Heart left ventricle (tissue), 16 donors: ENCODE results near the gene LMTK3. TPM values are rescaled to one million over a fixed set of nuclear protein-coding genes. Genes with fewer than 3 reads are reported as not detected.
"Not testable (repeated sequence)": the region's sequence is repeated elsewhere in the genome, so short reads cannot be mapped to it uniquely, and the experiment has no call there.

Source experiments
- ATAC-seq, 4 donors: fragments of 200-7000 bp; cut with Tn5 transposase; one replicate each; pipeline ENCODE4 v1.9.1; 2020 to 2022; ENCODE audit warnings: moderate library complexity in 4 of 4, mild to moderate bottlenecking in 3 of 4, moderate number of reproducible peaks in 1 of 4
- DNase-seq, 5 donors: peaks; one replicate each; pipeline ENCODE4 v3.0.0-alpha.2; 2020
- H3K27ac ChIP-seq, 12 donors: fragments of 200-600 bp; sonication (generic) in 4 of 12; one replicate each; pipeline versions ENCODE4 v1.5.0 to v1.8.0; 2016 to 2022; ENCODE audit warnings: mild to moderate bottlenecking in 2 of 12
- H3K27me3 ChIP-seq, 9 donors: fragments of 200-600 bp; sonication (generic) in 2 of 9; one replicate each; pipeline versions ENCODE4 v1.5.1 to v1.8.0; 2016 to 2022; ENCODE audit warnings: mild to moderate bottlenecking in 3 of 9
- H3K36me3 ChIP-seq, 9 donors: fragments of 200-600 bp; sonication (generic) in 2 of 9; one replicate each; pipeline versions ENCODE4 v1.5.0 to v1.8.0; 2018 to 2022; ENCODE audit warnings: mild to moderate bottlenecking in 2 of 9
- H3K4me1 ChIP-seq, 12 donors: fragments of 200-600 bp; sonication (generic) in 4 of 12; one replicate each; pipeline versions ENCODE4 v1.5.0 to v1.8.0; 2016 to 2022; ENCODE audit warnings: mild to moderate bottlenecking in 3 of 12
- H3K4me3 ChIP-seq, 12 donors: fragments of 200-600 bp; sonication (generic) in 4 of 12; one replicate each; pipeline versions ENCODE4 v1.5.0 to v1.8.0; 2017 to 2022; ENCODE audit warnings: mild to moderate bottlenecking in 9 of 12, moderate library complexity in 4 of 12
- H3K9me3 ChIP-seq, 12 donors: fragments of 200-600 bp; sonication (generic) in 4 of 12; one replicate each; pipeline versions ENCODE4 v1.5.0 to v1.8.0; 2016 to 2022; ENCODE audit warnings: mild to moderate bottlenecking in 1 of 12
- POLR2A ChIP-seq, 2 donors: fragments of 450-650 bp; IDR thresholded peaks; one replicate each; pipeline ENCODE4 v1.6.1; 2017; ENCODE audit warnings: antibody characterized with exemption in 2 of 2, mild to moderate bottlenecking in 2 of 2, moderate library complexity in 2 of 2
- WGBS, 4 donors: extraction: QIAGEN DNeasy Blood & Tissue Kit in 2 of 4; methylation state at CpG; one replicate each; pipeline versions ENCODE4 v1.1.5 to v1.1.7; 2013 to 2018; 5-methylcytosine and 5-hydroxymethylcytosine counted together
- intact Hi-C, 10 donors: fragments of 100-400 bp; cut with DNase I; formaldehyde crosslinking; loops; one replicate each; pipeline versions ENCODE4 v1.11.1 to v1.14.2; 2022
- polyA plus RNA-seq, 2 donors: library from polyadenylated mRNA; stranded (reverse); fragments of 200-250 nt; gene quantifications; one replicate each; pipeline ENCODE4 v1.2.3, GENCODE V29; 2013
- total RNA-seq, 9 donors: library from RNA; depleted of rRNA in 2 of 9; stranded (reverse); fragments of >200 nt in 2 of 9; fragmentation: NEBNext Ultra II Directional in 3 of 9; extraction: Animal tissue kit (Norgen Biotek cat#: 25700) in 3 of 9; gene quantifications; one replicate each; pipeline versions ENCODE4 v1.1.0 to v1.2.4, GENCODE V29; 2016 to 2023
- TF ChIP-seq, protein P1 (sequence below), 12 donors: fragments of 200-600 bp; sonication (generic) in 4 of 12; IDR thresholded peaks; one replicate each; pipeline versions ENCODE4 v1.5.0 to v1.8.0; 2018 to 2022; ENCODE audit warnings: antibody characterized with exemption in 12 of 12, mild to moderate bottlenecking in 5 of 12
- donor health status: ischemic (EF 13 %, LVEDD 7.1; RV severe dilation, severe dysfunction).
- donor health status: healthy with polysubstance abuse.
- donor health status: DM: no; HTN: yes; CAD: no.
- donor health status: DM: no; HTN: no; CAD: no.
- donor health status: ischemic (EF 25% LVEDD 6.9; RV normal size, moderate dysfunction).
- donor health status: ischemic (EF 25% LVEDD 5.7; RV mildly dilated, moderate dysfunction).
- donor health status: healthy.
- donor health status: DM: yes; HTN: yes; CAD: no.
- donor health status: ischemic (EF 35%, LVEDD 5.7; RV mildly dilated, moderate dysfunction).
- donor health status: nonischemic (EF 11% LVEDD 7.7; RV severe dilation, severe dysfunction).
- donor health status: DM: yes; HTN: yes; CAD: no.
- donor health status: PGD.
- donor health status: ischemic (EF 29% LVEDD 5.4; RV normal size, mild dysfunction).
- donor health status: nonischemic (EF 23%, LVEDD 6.1; RV moderate dilation, normal function).

Gene LMTK3
- total and polyA plus RNA-seq, 11 donors = 0.19 to 1.9 (median 1.3) TPM

DNA sequence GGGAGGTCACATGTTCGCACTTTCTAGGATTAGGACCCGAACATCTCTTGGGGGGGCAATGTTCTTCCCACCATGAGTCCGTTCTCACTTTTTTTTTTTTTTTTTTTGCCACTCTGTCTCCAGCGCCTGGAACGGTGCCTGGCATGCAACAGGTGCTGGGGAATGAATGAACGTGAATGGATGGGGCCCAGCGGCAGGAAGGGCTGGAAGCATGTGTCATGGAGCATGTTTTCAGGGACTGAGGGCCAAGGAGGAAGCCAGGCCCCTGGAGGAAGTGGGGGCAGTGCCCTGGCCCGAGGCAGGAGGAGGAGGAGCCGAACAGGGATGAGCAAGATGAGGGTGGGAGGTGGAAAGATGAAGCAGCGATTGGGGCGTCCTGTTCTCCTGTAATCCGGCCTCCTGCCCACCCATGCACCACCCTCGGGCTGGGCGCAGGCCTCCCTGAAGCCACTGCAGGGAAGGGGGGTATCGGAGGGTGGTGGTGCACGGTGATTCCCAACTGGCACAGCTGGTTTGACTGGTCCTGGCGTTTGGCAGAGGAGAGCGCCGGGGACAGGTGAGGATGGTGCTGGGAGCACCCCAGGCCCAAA lies 31.6 kb upstream of the LMTK3 start:
- Histone ChIP-seq H3K4me1 (no peaks in the 10 kb centered on the region), H3K27ac (no peak overlapping the region), H3K9me3 (no peaks in the 10 kb centered on the region), H3K36me3 (no peaks in the 10 kb centered on the region), H3K4me3 (no peak overlapping the region), H3K27me3 (peaks cover 0 to 12% (median 0%) of the 10 kb centered on the region in 9 donors)
- 33 to 36% (median 35%) methylated on average over 17 to 19 of the region's 19 CpGs for WGBS, 4 donors
- ATAC-seq (peak in 1 of 4 donors; percentile 48), DNase-seq (peak in 1 of 5 donors; percentile 22)
- TF ChIP-seq, protein P1, sequence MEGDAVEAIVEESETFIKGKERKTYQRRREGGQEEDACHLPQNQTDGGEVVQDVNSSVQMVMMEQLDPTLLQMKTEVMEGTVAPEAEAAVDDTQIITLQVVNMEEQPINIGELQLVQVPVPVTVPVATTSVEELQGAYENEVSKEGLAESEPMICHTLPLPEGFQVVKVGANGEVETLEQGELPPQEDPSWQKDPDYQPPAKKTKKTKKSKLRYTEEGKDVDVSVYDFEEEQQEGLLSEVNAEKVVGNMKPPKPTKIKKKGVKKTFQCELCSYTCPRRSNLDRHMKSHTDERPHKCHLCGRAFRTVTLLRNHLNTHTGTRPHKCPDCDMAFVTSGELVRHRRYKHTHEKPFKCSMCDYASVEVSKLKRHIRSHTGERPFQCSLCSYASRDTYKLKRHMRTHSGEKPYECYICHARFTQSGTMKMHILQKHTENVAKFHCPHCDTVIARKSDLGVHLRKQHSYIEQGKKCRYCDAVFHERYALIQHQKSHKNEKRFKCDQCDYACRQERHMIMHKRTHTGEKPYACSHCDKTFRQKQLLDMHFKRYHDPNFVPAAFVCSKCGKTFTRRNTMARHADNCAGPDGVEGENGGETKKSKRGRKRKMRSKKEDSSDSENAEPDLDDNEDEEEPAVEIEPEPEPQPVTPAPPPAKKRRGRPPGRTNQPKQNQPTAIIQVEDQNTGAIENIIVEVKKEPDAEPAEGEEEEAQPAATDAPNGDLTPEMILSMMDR (IDR thresholded peaks at IDR 0.05) = no peak
- TF ChIP-seq POLR2A (IDR thresholded peaks at IDR 0.05) = no peak
- intact Hi-C loops = no loop called here

DNA sequence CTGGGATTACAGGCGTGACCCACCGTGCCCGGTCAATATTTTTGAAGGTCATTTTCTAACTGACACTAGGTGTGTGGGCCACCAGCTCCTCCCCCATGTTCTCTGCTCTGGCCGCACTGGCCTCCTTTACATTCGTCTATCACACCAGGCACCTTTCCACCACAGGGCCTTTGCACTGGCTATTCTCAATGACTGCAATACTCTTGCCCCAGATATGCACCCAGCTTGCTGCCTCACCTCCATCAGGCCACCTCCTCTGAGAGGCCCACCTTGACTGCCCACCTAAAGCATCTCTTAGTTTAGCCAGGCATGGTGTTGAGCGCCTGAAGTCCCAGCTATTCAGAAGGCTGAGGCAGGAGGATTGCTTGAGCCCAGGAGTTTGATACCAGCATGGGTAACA lies 30.2 kb upstream of the LMTK3 start:
- no peak for TF ChIP-seq POLR2A (IDR thresholded peaks at IDR 0.05)
- TF ChIP-seq, protein P1 (IDR thresholded peaks at IDR 0.05) = no peak
- intact Hi-C loops = no loop called here
- no peak overlapping the region for H3K27ac ChIP-seq
- no peaks in the 10 kb centered on the region for H3K4me1 ChIP-seq
- H3K4me3 ChIP-seq = no peak overlapping the region
- H3K27me3 ChIP-seq = peaks cover 0 to 12% (median 0%) of the 10 kb centered on the region in 9 donors
- ATAC-seq (no peak), DNase-seq (peak in 1 of 5 donors; percentile 3)
- 82 to 92% (median 90%) methylated on average over 6 of the region's 6 CpGs for WGBS, 4 donors
- H3K9me3 ChIP-seq = no peaks in the 10 kb centered on the region
- no peaks in the 10 kb centered on the region for H3K36me3 ChIP-seq

DNA sequence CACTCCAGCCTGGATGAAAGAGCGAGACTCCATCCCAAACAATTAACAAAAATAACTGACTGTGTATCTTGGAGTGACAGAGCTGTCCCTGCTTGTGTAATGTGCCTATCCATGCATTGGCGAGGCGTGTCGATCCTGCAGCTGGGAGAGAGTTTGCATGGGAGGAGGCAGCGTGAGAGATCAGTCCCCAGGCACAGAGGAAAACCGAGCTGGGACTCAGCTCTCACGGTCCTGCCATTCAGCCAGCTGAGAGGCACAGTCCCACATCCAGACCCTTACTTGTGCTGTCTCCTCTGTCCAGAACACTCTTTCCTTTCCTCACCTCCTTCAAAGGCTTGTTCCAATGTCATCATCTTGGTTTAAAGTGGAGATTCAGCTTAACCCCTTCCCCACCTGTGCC lies 28.5 kb upstream of the LMTK3 start:
- no peak overlapping the region for H3K27ac ChIP-seq
- H3K4me3 ChIP-seq = no peak overlapping the region
- H3K36me3 ChIP-seq = no peaks in the 10 kb centered on the region
- TF ChIP-seq, protein P1 (IDR thresholded peaks at IDR 0.05) = no peak
- no peak for TF ChIP-seq POLR2A (IDR thresholded peaks at IDR 0.05)
- ATAC-seq (no peak), DNase-seq (peak in 1 of 5 donors; percentile 15)
- H3K27me3 ChIP-seq = peaks cover 0 to 3% (median 0%) of the 10 kb centered on the region in 9 donors
- H3K9me3 ChIP-seq = no peaks in the 10 kb centered on the region
- no peaks in the 10 kb centered on the region for H3K4me1 ChIP-seq
- intact Hi-C loops = no loop called here
- 22 to 32% (median 27%) methylated on average over 7 of the region's 7 CpGs for WGBS, 4 donors

DNA sequence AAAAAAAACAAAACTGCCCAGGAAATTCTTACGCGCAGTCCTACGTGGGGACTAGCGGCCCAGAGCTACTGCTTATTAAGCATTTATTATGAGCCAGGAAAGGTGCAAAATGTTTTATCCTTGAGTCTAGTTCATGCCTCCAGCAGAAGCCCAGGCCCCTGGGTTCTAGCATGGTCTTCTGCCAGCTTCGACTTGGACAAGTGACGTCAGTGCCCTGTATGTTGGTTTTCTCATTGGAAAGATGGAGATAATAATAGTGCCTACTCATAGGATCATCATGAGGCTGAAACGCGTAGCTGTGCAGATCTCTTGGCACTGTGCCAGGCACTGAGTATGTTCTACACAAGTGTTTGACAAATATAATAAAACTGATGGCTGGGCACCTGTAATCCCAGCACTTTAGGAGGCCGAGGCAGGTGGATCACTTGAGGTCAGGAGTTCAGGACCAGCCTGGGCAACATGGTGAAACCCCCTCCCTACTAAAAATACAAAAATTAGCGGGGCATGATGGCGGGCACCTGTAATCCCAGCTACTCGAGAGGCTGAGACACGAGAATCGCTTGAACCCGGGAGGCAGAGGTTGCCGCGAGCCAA lies 28.0 kb upstream of the LMTK3 start:
- Histone ChIP-seq H3K27ac (no peak overlapping the region), H3K9me3 (no peaks in the 10 kb centered on the region), H3K4me1 (no peaks in the 10 kb centered on the region), H3K27me3 (no peaks in the 10 kb centered on the region), H3K4me3 (no peak overlapping the region), H3K36me3 (no peaks in the 10 kb centered on the region)
- 65 to 69% (median 68%) methylated on average over 17 of the region's 17 CpGs for whole genome bisulfite sequencing, 4 donors
- DNase-seq (peak in 4 of 5 donors; percentile 16 to 55 (median 39)), ATAC-seq (peak in 1 of 4 donors; percentile 33)
- intact Hi-C loops = no loop called here
- no peak for TF ChIP-seq POLR2A (IDR thresholded peaks at IDR 0.05)
- TF ChIP-seq, protein P1 (IDR thresholded peaks at IDR 0.05) = no peak

DNA sequence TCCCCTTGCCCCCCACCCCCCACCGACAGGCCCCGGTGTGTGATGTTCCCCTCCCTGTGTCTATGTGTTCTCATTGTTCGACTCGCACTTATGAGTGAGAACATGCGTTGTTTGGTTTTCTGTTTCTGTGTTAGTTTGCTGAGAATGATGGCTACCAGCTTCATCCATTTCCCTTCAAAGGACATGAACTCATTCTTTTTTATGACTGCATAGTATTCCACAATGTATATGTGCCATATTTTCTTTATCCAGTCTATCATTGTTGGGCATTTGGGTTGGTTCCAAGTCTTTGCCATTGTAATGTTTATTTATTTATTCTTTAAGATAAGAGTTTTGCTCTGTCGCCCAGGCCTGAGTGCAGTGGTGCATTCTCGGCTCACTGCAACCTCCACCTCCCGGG lies 26.4 kb upstream of the LMTK3 start:
- intact Hi-C loops, H3K4me3 ChIP-seq, H3K36me3 ChIP-seq, H3K9me3 ChIP-seq, H3K27ac ChIP-seq, H3K27me3 ChIP-seq, H3K4me1 ChIP-seq, ATAC-seq: not testable (repeated sequence)
- WGBS, 4 donors = 90 to 96% (median 92%) methylated on average over 8 of the region's 8 CpGs
- peak in 1 of 5 donors; percentile 4 for DNase-seq
